Measurements from ENCODE around the gene ENAH.

DNA sequence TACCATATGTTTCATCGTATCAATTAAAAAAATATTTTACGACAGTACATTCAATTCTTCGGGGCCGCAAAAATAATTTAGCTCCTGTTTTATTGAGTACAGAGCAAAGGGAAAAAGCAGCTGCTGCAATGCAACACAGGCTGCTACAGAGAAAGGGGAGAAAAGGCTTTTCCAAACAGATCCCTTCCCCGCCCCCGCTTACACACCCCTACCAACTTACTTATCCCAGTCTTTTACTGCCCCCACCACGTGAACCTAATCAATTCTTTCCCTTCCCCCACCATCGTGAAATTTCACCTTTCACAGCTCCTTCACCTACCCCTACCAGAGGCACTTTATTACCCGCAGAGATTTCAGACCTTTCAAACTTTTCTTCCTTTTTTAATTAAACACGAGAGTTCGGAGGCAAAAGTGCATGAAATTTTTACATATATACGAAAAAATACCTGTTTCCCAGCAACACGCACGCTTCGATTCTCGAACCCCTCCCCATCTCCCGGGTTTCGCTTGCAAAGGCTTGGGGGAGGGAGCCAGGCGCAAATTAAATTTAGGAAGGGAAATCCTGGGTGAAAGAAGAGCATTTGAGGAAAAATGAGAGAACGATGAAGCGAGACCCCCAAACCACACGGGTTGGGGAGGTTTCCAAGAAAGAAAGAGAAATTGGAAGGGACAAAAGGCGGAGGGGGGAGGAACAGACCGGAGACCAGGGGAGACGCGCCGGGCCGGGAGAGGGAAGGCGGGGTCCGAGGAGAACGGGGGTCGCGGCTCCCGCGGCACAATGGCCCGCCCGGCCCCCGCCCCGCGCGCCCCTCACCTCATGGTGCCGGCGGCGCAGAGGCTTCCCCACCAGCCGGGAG lies 823 bp downstream of the ENAH start:
- no peak for TF ChIP-seq YY1 (IDR thresholded peaks at IDR 0.05; ENCODE audit: insufficient read depth, insufficient read length)
- no peak for TF ChIP-seq ZNF274 (IDR thresholded peaks at IDR 0.05; ENCODE audit: low read depth, low read length)
